Measurements from ENCODE around the gene WDFY2.
"Not testable (repeated sequence)": the region's sequence is repeated elsewhere in the genome, so short reads cannot be mapped to it uniquely, and the experiment has no call there.

WDFY2 gene

GRCh38 chr13:51688937-51689662 lies 104.8 kb downstream of the WDFY2 start:
- no peak for TF ChIP-seq CTCF (IDR thresholded peaks at IDR 0.05; ENCODE audit: borderline replicate concordance, insufficient read depth, low read depth, low read length)

GRCh38 chr13:51689663-51689996 lies 105.4 kb downstream of the WDFY2 start:
- no peak overlapping the region for H3K4me3 ChIP-seq (ENCODE audit: low read depth, low read length)
- no peak for TF ChIP-seq CTCF (IDR thresholded peaks at IDR 0.05; ENCODE audit: borderline replicate concordance, insufficient read depth, low read depth, low read length)

More at GRCh38 chr13:51688937-51689662, 104.8 kb downstream of the WDFY2 start:
- H3K4me3 ChIP-seq (ENCODE audit: low read depth, low read length), result no peak overlapping the region

- not testable (repeated sequence) for H3K4me3 ChIP-seq (ENCODE audit: low read depth, low read length)
Measured at GRCh38 chr13:51695677-51696076, 111.4 kb downstream of the WDFY2 start.

- no peak overlapping the region for H3K4me3 ChIP-seq (ENCODE audit: low read depth, low read length)
Measured at GRCh38 chr13:51697181-51697580, 112.9 kb downstream of the WDFY2 start.

GRCh38 chr13:51697855-51698254 lies 113.6 kb downstream of the WDFY2 start:
- no peak for TF ChIP-seq CTCF (IDR thresholded peaks at IDR 0.05; ENCODE audit: borderline replicate concordance, insufficient read depth, low read depth, low read length)
- H3K4me3 ChIP-seq (ENCODE audit: low read depth, low read length), result no peak overlapping the region

More at GRCh38 chr13:51697181-51697580, 112.9 kb downstream of the WDFY2 start:
- TF ChIP-seq CTCF (IDR thresholded peaks at IDR 0.05; ENCODE audit: borderline replicate concordance, insufficient read depth, low read depth, low read length), result no peak

- no peak overlapping the region for H3K4me3 ChIP-seq (ENCODE audit: low read depth, low read length)
- no peak for TF ChIP-seq CTCF (IDR thresholded peaks at IDR 0.05; ENCODE audit: borderline replicate concordance, insufficient read depth, low read depth, low read length)
Measured at GRCh38 chr13:51698352-51698751, 114.1 kb downstream of the WDFY2 start.

- TF ChIP-seq CTCF (IDR thresholded peaks at IDR 0.05; ENCODE audit: borderline replicate concordance, insufficient read depth, low read depth, low read length), result no peak
- H3K4me3 ChIP-seq (ENCODE audit: low read depth, low read length), result no peak overlapping the region
Measured at GRCh38 chr13:51704399-51705313, 120.4 kb downstream of the WDFY2 start.

All from GM12875 (cell line).